Measurements from ENCODE around the gene AP3S2. TPM values are rescaled to one million over a fixed set of nuclear protein-coding genes. Genes with fewer than 3 reads are reported as not detected.

Gene AP3S2
- total and polyA plus RNA-seq, 2 of the 8 experiments (the other 6 are each of a cell fraction or from before 2014, with no cell fraction given): 19.2 to 45.4 TPM

GRCh38 chr15:89801471-89802195, 92.2 kb downstream of the AP3S2 start (continued):
- TF ChIP-seq CHD7 (IDR thresholded peaks at IDR 0.05; ENCODE audit: insufficient replicate concordance, low read length) (no peak), TAF1 (IDR thresholded peaks at IDR 0.05; ENCODE audit: low read depth, low read length) (no peak), JUND (IDR thresholded peaks at IDR 0.05; ENCODE audit: low read length) (no peak), FOSL1 (IDR thresholded peaks at IDR 0.05; ENCODE audit: insufficient read depth, low read depth, low read length) (no peak), KDM1A (IDR thresholded peaks at IDR 0.05; ENCODE audit: borderline replicate concordance, low read length) (no peak), TAF7 (optimal IDR thresholded peaks at IDR 0.05; ENCODE audit: borderline replicate concordance, low read depth, low read length) (no peak), MAX (IDR thresholded peaks at IDR 0.05) (no peak), RNF2 (IDR thresholded peaks at IDR 0.05; ENCODE audit: borderline replicate concordance, low read depth, low read length, missing control alignments, poor library complexity, severe bottlenecking) (no peak), GTF2F1 (IDR thresholded peaks at IDR 0.05; ENCODE audit: borderline replicate concordance, low read depth, low read length) (no peak), POU5F1 (IDR thresholded peaks at IDR 0.05; ENCODE audit: low read depth, low read length) (no peak)
